Cardiac muscle cell (in vitro differentiated cells and primary cell): ENCODE results near the gene MYH1. TPM values are rescaled to one million over a fixed set of nuclear protein-coding genes. Genes with fewer than 3 reads are reported as not detected.
A peak's percentile ranks its signal among the peaks of the same experiment; 100 is the strongest.

Experiments used
- DNase-seq, 2 donors: peaks; one replicate each; pipeline versions ENCODE4 v3.0.0 to v3.0.0-alpha.2; 2010 to 2017; ENCODE audit warnings: low read depth in 1 of 2, low spot score in 1 of 2
- H3K27ac ChIP-seq: fragments of 200-600 bp; sonication (generic); 2 replicates; pipeline ENCODE4 v1.5.1; 2016
- H3K27me3 ChIP-seq: fragments of 200-600 bp; sonication (generic); 2 replicates; pipeline ENCODE4 v1.6.0; 2016; ENCODE audit warnings: control low read depth
- H3K36me3 ChIP-seq: fragments of 200-600 bp; sonication (generic); 2 replicates; pipeline ENCODE4 v1.5.1; 2016; ENCODE audit warnings: control low read depth
- H3K4me1 ChIP-seq: fragments of 200-600 bp; sonication (generic); 2 replicates; pipeline ENCODE4 v1.8.1; 2017; ENCODE audit warnings: low read depth, mild to moderate bottlenecking, mixed run types
- H3K4me3 ChIP-seq: fragments of 200-600 bp; sonication (generic); 2 replicates; pipeline ENCODE4 v1.5.1; 2016; ENCODE audit warnings: mild to moderate bottlenecking
- H3K9me3 ChIP-seq: fragments of 200-600 bp; sonication (generic); 2 replicates; pipeline ENCODE4 v1.5.1; 2017; ENCODE audit warnings: low read depth, mild to moderate bottlenecking, control low read depth
- CTCF ChIP-seq: IDR thresholded peaks from 2 replicates; pipeline ENCODE4 v1.5.1; 2012; ENCODE audit warnings: low read depth, mild to moderate bottlenecking, low read length
- polyA plus RNA-seq: library from polyadenylated mRNA; unstranded; fragments of >200 nt; fragmentation: Nextera tagmentation; extraction: Ambion mirVana; gene quantifications from 2 replicates; pipeline ENCODE4 v1.2.1, GENCODE V29; 2016
- total RNA-seq: library from RNA; depleted of rRNA; stranded (reverse); fragments of >200 nt; gene quantifications from 2 replicates; pipeline ENCODE4 v1.2.3, GENCODE V29; 2016

Gene MYH1
- total and polyA plus RNA-seq, 2 experiments from 2014 or later = not detected

GRCh38 chr17:10460062-10460461 is 58.3 kb downstream of the MYH1 start:
- H3K9me3 ChIP-seq = no peaks in the 10 kb centered on the region

GRCh38 chr17:10458701-10459100 is 59.6 kb downstream of the MYH1 start:
- TF ChIP-seq CTCF = no peak
- no peak for DNase-seq
- no peak overlapping the region for H3K4me3 ChIP-seq
- H3K27me3 ChIP-seq = no peaks in the 10 kb centered on the region
- no peaks in the 10 kb centered on the region for H3K9me3 ChIP-seq
- no peaks in the 10 kb centered on the region for H3K4me1 ChIP-seq
- H3K27ac ChIP-seq = no peak overlapping the region
- no peaks in the 10 kb centered on the region for H3K36me3 ChIP-seq

More at GRCh38 chr17:10460062-10460461, 58.3 kb downstream of the MYH1 start:
- no peaks in the 10 kb centered on the region for H3K4me1 ChIP-seq
- peak in 1 of 2 donors; percentile 6 for DNase-seq
- no peaks in the 10 kb centered on the region for H3K27me3 ChIP-seq
- no peak for TF ChIP-seq CTCF
- H3K4me3 ChIP-seq = no peak overlapping the region
- no peak overlapping the region for H3K27ac ChIP-seq
- no peaks in the 10 kb centered on the region for H3K36me3 ChIP-seq

GRCh38 chr17:10457952-10458351 is 60.4 kb downstream of the MYH1 start:
- Histone ChIP-seq H3K27ac (no peak overlapping the region), H3K36me3 (no peaks in the 10 kb centered on the region), H3K9me3 (no peaks in the 10 kb centered on the region), H3K27me3 (no peaks in the 10 kb centered on the region), H3K4me3 (no peak overlapping the region), H3K4me1 (no peaks in the 10 kb centered on the region)
- no peak for DNase-seq
- no peak for TF ChIP-seq CTCF

GRCh38 chr17:10447026-10447931 is 71.1 kb downstream of the MYH1 start:
- Histone ChIP-seq H3K4me1 (no peaks in the 10 kb centered on the region), H3K4me3 (no peak overlapping the region), H3K9me3 (no peaks in the 10 kb centered on the region), H3K27ac (no peak overlapping the region), H3K27me3 (no peaks in the 10 kb centered on the region), H3K36me3 (no peaks in the 10 kb centered on the region)
- peak in 1 of 2 donors; percentile 37 for DNase-seq
- no peak for TF ChIP-seq CTCF

Other genes with a start within 250 kb of the MYH1 start
- gene MYH13, start 145.5 kb downstream of the MYH1 start, total RNA-seq = 0.09 TPM in 1 of 2 replicates, not detected in the other
- gene MYH13, start 145.5 kb downstream of the MYH1 start, polyA plus RNA-seq = not detected in 2 replicates
- not detected in 2 replicates for gene MYH8, start 96.6 kb downstream of the MYH1 start, total RNA-seq
- gene MYH8, start 96.6 kb downstream of the MYH1 start, polyA plus RNA-seq = not detected in 2 replicates
- 0.04 and 0.18 TPM in 2 replicates for gene MYH4, start 49.0 kb downstream of the MYH1 start, total RNA-seq
- 0.11 and 0.20 TPM in 2 replicates for gene MYH4, start 49.0 kb downstream of the MYH1 start, polyA plus RNA-seq
- 0.11 TPM in 1 of 2 replicates, not detected in the other for gene MYH2, start 31.1 kb upstream of the MYH1 start, total RNA-seq
- 0.35 TPM in 1 of 2 replicates, not detected in the other for gene MYH2, start 31.1 kb upstream of the MYH1 start, polyA plus RNA-seq
- gene MYH3, start 138.8 kb upstream of the MYH1 start, total RNA-seq = 1.3 and 3.1 TPM in 2 replicates
- 0.72 and 1.7 TPM in 2 replicates for gene MYH3, start 138.8 kb upstream of the MYH1 start, polyA plus RNA-seq
- 56.4 and 60.4 TPM in 2 replicates for gene SCO1, start 179.0 kb upstream of the MYH1 start, total RNA-seq
- gene SCO1, start 179.0 kb upstream of the MYH1 start, polyA plus RNA-seq = 62.6 and 67.2 TPM in 2 replicates
- 4.4 and 7.4 TPM in 2 replicates for gene ADPRM, start 179.1 kb upstream of the MYH1 start, total RNA-seq
- 5.0 and 7.3 TPM in 2 replicates for gene ADPRM, start 179.1 kb upstream of the MYH1 start, polyA plus RNA-seq
- 0.15 and 2.4 TPM in 2 replicates for gene TMEM220, start 211.5 kb upstream of the MYH1 start, total RNA-seq
- gene TMEM220, start 211.5 kb upstream of the MYH1 start, polyA plus RNA-seq = 2.6 and 2.8 TPM in 2 replicates